Gastroesophageal sphincter (tissue), 4 donors: ENCODE data around the gene ERBB4. TPM values are rescaled to one million over a fixed set of nuclear protein-coding genes. Genes with fewer than 3 reads are reported as not detected.

Experiments
- ATAC-seq: fragments of 150-250 bp; one replicate; pipeline ENCODE4 v1.9.1; 2016; ENCODE audit warnings: mild to moderate bottlenecking, moderate library complexity
- H3K27ac ChIP-seq, 4 donors: fragments of 200-600 bp; sonication (generic) in 3 of 4; 1 replicate in 3 of 4; 2 replicates in 1 of 4; pipeline ENCODE4 v1.5.1; 2016 to 2019
- H3K27me3 ChIP-seq: fragments of 200-600 bp; sonication (generic); one replicate; pipeline ENCODE4 v1.5.1; 2019
- H3K36me3 ChIP-seq, 2 donors: fragments of 200-600 bp; sonication (generic); one replicate each; pipeline ENCODE4 v1.5.1; 2019; ENCODE audit warnings: control low read depth in 1 of 2
- H3K4me1 ChIP-seq, 3 donors: fragments of 200-600 bp; sonication (generic); 1 replicate in 2 of 3; 2 replicates in 1 of 3; pipeline ENCODE4 v1.5.1; 2016 to 2019; ENCODE audit warnings: control low read depth in 2 of 3
- H3K4me3 ChIP-seq, 2 donors: fragments of 200-600 bp; sonication (generic); one replicate each; pipeline ENCODE4 v1.5.1; 2019; ENCODE audit warnings: mild to moderate bottlenecking in 1 of 2, moderate library complexity in 1 of 2
- H3K9me3 ChIP-seq, 3 donors: fragments of 200-600 bp; sonication (generic); one replicate each; pipeline ENCODE4 v1.5.1; 2017 to 2019; ENCODE audit warnings: control low read depth in 2 of 3
- CTCF ChIP-seq, 4 experiments: fragments of 200-600 bp in 2 of 4; fragments of 450-650 bp in 2 of 4; sonication (generic) in 1 of 4; IDR thresholded peaks; one replicate each; pipeline ENCODE4 v1.5.1; 2017 to 2019; ENCODE audit warnings: antibody characterized with exemption in 4 of 4, mild to moderate bottlenecking in 2 of 4, moderate library complexity in 2 of 4
- EP300 ChIP-seq: sonication (generic); formaldehyde crosslinking; IDR thresholded peaks from one replicate; pipeline ENCODE4 v1.6.1; 2017; ENCODE audit warnings: antibody characterized with exemption, mild to moderate bottlenecking
- POLR2A ChIP-seq, 2 donors: fragments of 450-650 bp; IDR thresholded peaks; one replicate each; pipeline ENCODE4 v1.6.1; 2017; ENCODE audit warnings: antibody characterized with exemption in 2 of 2, mild to moderate bottlenecking in 2 of 2, moderate library complexity in 1 of 2
- POLR2AphosphoS5 ChIP-seq: sonication (generic); formaldehyde crosslinking; IDR thresholded peaks from one replicate; pipeline ENCODE4 v1.6.1; 2017; ENCODE audit warnings: antibody characterized with exemption
- WGBS, 2 donors: methylation state at CpG; one replicate each; pipeline ENCODE4 v1.1.5; 2018; ENCODE audit warnings: low coverage in 1 of 2; 5-methylcytosine and 5-hydroxymethylcytosine counted together
- total RNA-seq, 4 donors: library from RNA; depleted of rRNA; stranded (reverse); fragments of >200 nt; gene quantifications; one replicate each; pipeline ENCODE4 v1.1.0, GENCODE V29; 2016

Gene ERBB4
- total RNA-seq, 4 donors from 2014 or later = 0.16 to 0.92 (median 0.50) TPM

GRCh38 chr2:211416373-211416772, 1122.2 kb downstream of the ERBB4 start:
- no peaks in the 10 kb centered on the region for H3K9me3 ChIP-seq
- H3K4me1 ChIP-seq = no peaks in the 10 kb centered on the region
- ATAC-seq = no peak
- 69 to 84% methylated on average over 2 of the region's 2 CpGs for WGBS, 2 donors
- H3K27me3 ChIP-seq = no peaks in the 10 kb centered on the region
- TF ChIP-seq POLR2A (IDR thresholded peaks at IDR 0.05) = no peak
- no peak for TF ChIP-seq EP300
- no peak for TF ChIP-seq CTCF (IDR thresholded peaks at IDR 0.05)
- no peak for TF ChIP-seq POLR2AphosphoS5
- H3K27ac ChIP-seq = no peak overlapping the region
- no peaks in the 10 kb centered on the region for H3K36me3 ChIP-seq
- no peak overlapping the region for H3K4me3 ChIP-seq

GRCh38 chr2:211413746-211414145, 1124.9 kb downstream of the ERBB4 start:
- WGBS, 2 donors = 73% methylated on average over 6 of the region's 7 CpGs; no CpG with 5 or more reads in 1 of the 2 donors
- no peak for ATAC-seq
- Histone ChIP-seq H3K27ac (no peak overlapping the region), H3K4me3 (no peak overlapping the region), H3K27me3 (no peaks in the 10 kb centered on the region), H3K4me1 (no peaks in the 10 kb centered on the region), H3K36me3 (no peaks in the 10 kb centered on the region), H3K9me3 (no peaks in the 10 kb centered on the region)
- no peak for TF ChIP-seq EP300
- TF ChIP-seq CTCF (IDR thresholded peaks at IDR 0.05) = no peak
- TF ChIP-seq POLR2AphosphoS5 = no peak
- no peak for TF ChIP-seq POLR2A (IDR thresholded peaks at IDR 0.05)

GRCh38 chr2:211408483-211408891, 1130.1 kb downstream of the ERBB4 start:
- ATAC-seq = no peak
- Histone ChIP-seq H3K27ac (no peak overlapping the region), H3K9me3 (no peaks in the 10 kb centered on the region), H3K36me3 (no peaks in the 10 kb centered on the region), H3K4me1 (no peaks in the 10 kb centered on the region), H3K27me3 (no peaks in the 10 kb centered on the region), H3K4me3 (no peak overlapping the region)
- TF ChIP-seq CTCF (IDR thresholded peaks at IDR 0.05) (no peak), EP300 (no peak), POLR2A (IDR thresholded peaks at IDR 0.05) (no peak), POLR2AphosphoS5 (no peak)
- WGBS, 2 donors = 33 to 37% methylated on average over 4 of the region's 4 CpGs

GRCh38 chr2:211407076-211407475, 1131.5 kb downstream of the ERBB4 start:
- Histone ChIP-seq H3K36me3 (no peaks in the 10 kb centered on the region), H3K4me3 (no peak overlapping the region), H3K27ac (no peak overlapping the region), H3K4me1 (no peaks in the 10 kb centered on the region), H3K27me3 (no peaks in the 10 kb centered on the region), H3K9me3 (no peaks in the 10 kb centered on the region)
- TF ChIP-seq EP300 (no peak), CTCF (IDR thresholded peaks at IDR 0.05) (no peak), POLR2A (IDR thresholded peaks at IDR 0.05) (no peak), POLR2AphosphoS5 (no peak)
- ATAC-seq = no peak
- 84 to 91% methylated on average over 3 of the region's 3 CpGs for WGBS, 2 donors

- H3K9me3 ChIP-seq = no peaks in the 10 kb centered on the region
- no peak overlapping the region for H3K27ac ChIP-seq
- ATAC-seq = no peak
- no peaks in the 10 kb centered on the region for H3K36me3 ChIP-seq
- H3K4me1 ChIP-seq = no peaks in the 10 kb centered on the region
- no peak overlapping the region for H3K4me3 ChIP-seq
- no peak for TF ChIP-seq POLR2A (IDR thresholded peaks at IDR 0.05)
- WGBS, 2 donors = 78 to 87% methylated on average over 4 of the region's 4 CpGs
- H3K27me3 ChIP-seq = no peaks in the 10 kb centered on the region
These were observed 1133.6 kb downstream of the ERBB4 start for GRCh38 chr2:211405036-211405435.
